ENCODE data around the gene ARHGDIG.

GRCh38 chr16:296806-297510, 16.6 kb downstream of the ARHGDIG start:
- no peak for TF ChIP-seq POLR2A (IDR thresholded peaks at IDR 0.05)
- TF ChIP-seq CTCF (IDR thresholded peaks at IDR 0.05), result no peak
- no peak for TF ChIP-seq EP300 (IDR thresholded peaks at IDR 0.05)
